ENCODE results near the gene LIAS.

LIAS gene

GRCh38 chr4:39504538-39504937, 45.7 kb downstream of the LIAS start:
- no peak for TF ChIP-seq TRIM28 (IDR thresholded peaks at IDR 0.05; ENCODE audit: borderline replicate concordance, low read length)
- TF ChIP-seq ZNF513 (tag by site-specific recombination; IDR thresholded peaks at IDR 0.05): no peak
- no peak for TF ChIP-seq MZF1 (tag by site-specific recombination; IDR thresholded peaks at IDR 0.05; ENCODE audit: borderline replicate concordance)
- TF ChIP-seq MYNN (tag by site-specific recombination; IDR thresholded peaks at IDR 0.05; ENCODE audit: borderline replicate concordance): no peak
- TF ChIP-seq ZNF639 (tag by site-specific recombination; IDR thresholded peaks at IDR 0.05): no peak
- no peak for TF ChIP-seq ZNF76 (tag by site-specific recombination; IDR thresholded peaks at IDR 0.05; ENCODE audit: borderline replicate concordance, low read depth)
- no peak for TF ChIP-seq ZNF501 (tag by site-specific recombination; IDR thresholded peaks at IDR 0.05)
- no peak for TF ChIP-seq ZNF362 (tag by site-specific recombination; IDR thresholded peaks at IDR 0.05)
- no peak for TF ChIP-seq EGR2 (tag by site-specific recombination; IDR thresholded peaks at IDR 0.05; ENCODE audit: low read depth)
- TF ChIP-seq HOXD13 (CRISPR knock-in tag; IDR thresholded peaks at IDR 0.05; ENCODE audit: borderline replicate concordance): no peak
- TF ChIP-seq KLF8 (tag by site-specific recombination; IDR thresholded peaks at IDR 0.05): no peak
- no peak for TF ChIP-seq ZNF18 (tag by site-specific recombination; IDR thresholded peaks at IDR 0.05)
- no peak for TF ChIP-seq ZNF37A (tag by site-specific recombination; IDR thresholded peaks at IDR 0.05)
- no peak for TF ChIP-seq ZNF175 (tag by site-specific recombination; IDR thresholded peaks at IDR 0.05)
- no peak for TF ChIP-seq ZBTB49 (tag by site-specific recombination; IDR thresholded peaks at IDR 0.05; ENCODE audit: low read depth)
- TF ChIP-seq SCRT1 (tag by site-specific recombination; IDR thresholded peaks at IDR 0.05; ENCODE audit: borderline replicate concordance): no peak
- no peak for TF ChIP-seq ZNF660 (tag by site-specific recombination; IDR thresholded peaks at IDR 0.05)
- TF ChIP-seq ZNF624 (tag by site-specific recombination; IDR thresholded peaks at IDR 0.05): no peak
- TF ChIP-seq OVOL3 (tag by site-specific recombination; IDR thresholded peaks at IDR 0.05): no peak
- TF ChIP-seq ZNF19 (tag by site-specific recombination; IDR thresholded peaks at IDR 0.05; ENCODE audit: low read depth): no peak
- peaks cover 16 to 74% of the 10 kb centered on the region in 2 experiments for H3K36me3 ChIP-seq (ENCODE audit: control insufficient read depth in 2 of 2, insufficient read depth in 1 of 2, low read length in 2 of 2)
- H3K4me3 ChIP-seq (ENCODE audit: low read depth, low read length): no peak overlapping the region
- no peaks in the 10 kb centered on the region for H3K4me1 ChIP-seq (ENCODE audit: control insufficient read depth, insufficient read depth, low read length)
- CTCF ChIA-PET: no interaction called here
- H3K27ac ChIP-seq (ENCODE audit: extremely low read depth, low read depth, low read length): no peak overlapping the region
- POLR2A ChIA-PET: no interaction called here
- H3K9me3 ChIP-seq (ENCODE audit: control insufficient read depth, insufficient read depth, low read depth, low read length): no peaks in the 10 kb centered on the region
